ENCODE results near the gene ATOH8. TPM values are rescaled to one million over a fixed set of nuclear protein-coding genes. Genes with fewer than 3 reads are reported as not detected.

ATOH8 gene
- total RNA-seq, 4 donors from 2014 or later: 82.8 to 260 (median 167) TPM

DNA sequence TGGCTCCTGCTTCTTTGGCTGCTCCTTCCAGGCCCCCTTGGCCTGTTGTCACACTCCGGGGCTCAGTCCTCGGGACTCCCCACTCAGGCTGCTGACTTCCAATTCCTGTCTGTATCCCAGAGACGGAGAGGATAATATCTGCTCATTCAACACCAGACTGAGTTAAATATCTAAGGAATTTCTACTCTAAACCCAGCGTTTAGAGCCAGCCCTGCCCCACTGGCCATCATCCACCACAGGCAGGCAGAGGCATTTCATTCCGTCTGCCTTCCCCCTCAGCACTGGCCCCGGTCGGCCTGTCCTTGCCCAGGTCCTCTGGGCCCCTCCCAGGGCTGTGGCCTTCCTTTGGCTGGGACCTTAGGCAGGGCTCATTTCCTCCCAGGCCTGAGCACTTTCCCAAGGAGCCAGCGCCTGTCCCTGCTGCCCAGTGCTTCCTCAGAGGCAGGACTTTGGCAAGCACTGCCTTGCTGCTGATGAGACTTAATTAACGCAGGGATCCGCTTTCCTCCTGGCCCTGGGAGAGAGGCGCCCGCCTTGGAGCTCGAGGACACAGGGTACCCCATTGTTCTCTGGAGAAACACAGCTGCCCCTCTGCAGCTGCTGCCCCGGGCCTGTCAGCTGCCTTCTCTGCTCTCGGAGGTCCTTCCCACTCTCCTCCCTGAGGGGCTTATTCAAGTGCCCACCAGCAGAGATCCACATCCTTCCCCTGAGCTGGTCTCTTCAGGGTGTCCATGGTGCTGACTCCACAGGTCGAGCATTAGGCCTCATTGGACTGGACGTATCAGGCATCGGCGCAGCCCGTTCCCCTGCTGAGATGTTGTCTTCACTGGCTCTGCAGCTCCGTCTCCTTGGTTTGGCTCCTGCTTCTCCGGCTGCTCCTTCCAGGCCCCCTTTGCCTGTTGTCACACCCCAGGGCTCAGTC, 42.8 kb downstream of the ATOH8 start:
- H3K27ac ChIP-seq: peak overlapping the region; percentile 4 to 89 (median 85)
- H3K27me3 ChIP-seq: no peaks in the 10 kb centered on the region
- peaks cover 0 to 4% of the 10 kb centered on the region in 2 donors for H3K36me3 ChIP-seq
- H3K4me3 ChIP-seq (replicated peaks in 1 of 3): no peak overlapping the region
- H3K9me3 ChIP-seq: no peaks in the 10 kb centered on the region
- TF ChIP-seq, protein P1, sequence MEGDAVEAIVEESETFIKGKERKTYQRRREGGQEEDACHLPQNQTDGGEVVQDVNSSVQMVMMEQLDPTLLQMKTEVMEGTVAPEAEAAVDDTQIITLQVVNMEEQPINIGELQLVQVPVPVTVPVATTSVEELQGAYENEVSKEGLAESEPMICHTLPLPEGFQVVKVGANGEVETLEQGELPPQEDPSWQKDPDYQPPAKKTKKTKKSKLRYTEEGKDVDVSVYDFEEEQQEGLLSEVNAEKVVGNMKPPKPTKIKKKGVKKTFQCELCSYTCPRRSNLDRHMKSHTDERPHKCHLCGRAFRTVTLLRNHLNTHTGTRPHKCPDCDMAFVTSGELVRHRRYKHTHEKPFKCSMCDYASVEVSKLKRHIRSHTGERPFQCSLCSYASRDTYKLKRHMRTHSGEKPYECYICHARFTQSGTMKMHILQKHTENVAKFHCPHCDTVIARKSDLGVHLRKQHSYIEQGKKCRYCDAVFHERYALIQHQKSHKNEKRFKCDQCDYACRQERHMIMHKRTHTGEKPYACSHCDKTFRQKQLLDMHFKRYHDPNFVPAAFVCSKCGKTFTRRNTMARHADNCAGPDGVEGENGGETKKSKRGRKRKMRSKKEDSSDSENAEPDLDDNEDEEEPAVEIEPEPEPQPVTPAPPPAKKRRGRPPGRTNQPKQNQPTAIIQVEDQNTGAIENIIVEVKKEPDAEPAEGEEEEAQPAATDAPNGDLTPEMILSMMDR (IDR thresholded peaks at IDR 0.05): no peak
- DNase-seq: no peak
- intact Hi-C loops (cut with DNase I): no loop called here
- H3K4me1 ChIP-seq: peaks cover 33 to 62% of the 10 kb centered on the region in 2 donors
- 67 to 77% methylated on average over 16 to 22 of the region's 22 CpGs for WGBS, 2 donors

DNA sequence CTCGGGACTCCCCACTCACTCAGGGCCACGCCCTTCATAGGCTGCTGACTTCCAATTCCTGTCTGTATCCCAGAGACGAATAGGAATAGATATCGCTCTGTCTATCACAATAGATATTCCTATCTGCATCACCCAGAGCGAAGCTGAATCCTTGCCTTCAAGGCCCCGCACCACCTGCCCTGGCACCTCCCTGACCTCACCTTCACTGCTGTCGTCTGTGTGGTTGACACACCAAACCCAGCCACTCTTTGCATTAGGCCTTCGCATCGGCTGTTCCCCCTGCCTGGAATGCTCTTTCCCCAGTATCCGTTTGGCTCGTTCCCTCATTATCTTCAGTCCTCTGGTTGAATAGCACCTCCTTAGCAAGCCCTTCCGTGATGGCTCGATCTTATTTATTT, 43.5 kb downstream of the ATOH8 start:
- 94 to 95% methylated on average over 13 of the region's 13 CpGs for WGBS, 2 donors
- H3K27me3 ChIP-seq: no peaks in the 10 kb centered on the region
- H3K36me3 ChIP-seq: no peaks in the 10 kb centered on the region
- peak overlapping the region in 1 of 3 donors; percentile 85 for H3K27ac ChIP-seq
- no peaks in the 10 kb centered on the region for H3K9me3 ChIP-seq
- H3K4me1 ChIP-seq: peaks cover 32 to 55% of the 10 kb centered on the region in 2 donors
- DNase-seq: no peak
- H3K4me3 ChIP-seq (replicated peaks in 1 of 3): no peak overlapping the region
- intact Hi-C loops (cut with DNase I): no loop called here
- no peak for TF ChIP-seq POLR2A (IDR thresholded peaks at IDR 0.05)
- TF ChIP-seq, protein P1 (IDR thresholded peaks at IDR 0.05): no peak

DNA sequence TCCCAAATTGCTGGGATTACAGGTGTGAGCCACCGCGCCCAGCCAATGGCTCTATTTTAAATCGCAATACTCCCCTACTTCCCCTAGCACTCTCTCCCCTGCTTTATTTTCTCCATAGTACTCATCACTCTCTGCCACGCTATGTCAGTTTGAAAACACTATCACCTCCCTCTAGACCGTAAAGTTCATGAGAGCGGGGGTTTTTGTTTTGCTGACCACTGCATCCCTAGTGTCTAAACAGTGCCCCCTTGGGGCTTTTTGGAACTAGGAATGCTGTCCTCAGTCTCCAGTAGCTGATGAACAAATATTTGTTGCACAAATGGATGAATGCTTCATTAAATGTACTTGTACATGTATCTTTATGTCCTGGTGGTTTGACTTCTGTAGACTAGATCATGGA, 44.1 kb downstream of the ATOH8 start:
- Histone ChIP-seq H3K27me3 (no peaks in the 10 kb centered on the region), H3K36me3 (no peaks in the 10 kb centered on the region), H3K4me3 (replicated peaks in 1 of 3) (no peak overlapping the region), H3K9me3 (no peaks in the 10 kb centered on the region), H3K27ac (peak overlapping the region in 1 of 3 donors; percentile 85), H3K4me1 (peaks cover 25 to 49% of the 10 kb centered on the region in 2 donors)
- intact Hi-C loops (cut with DNase I): no loop called here
- no peak for TF ChIP-seq POLR2A (IDR thresholded peaks at IDR 0.05)
- TF ChIP-seq, protein P1 (IDR thresholded peaks at IDR 0.05): peak in 4 of 6 experiments; percentile 42 to 59 (median 53)
- WGBS, 2 donors: 83 to 84% methylated on average over 6 of the region's 6 CpGs
- DNase-seq: no peak

DNA sequence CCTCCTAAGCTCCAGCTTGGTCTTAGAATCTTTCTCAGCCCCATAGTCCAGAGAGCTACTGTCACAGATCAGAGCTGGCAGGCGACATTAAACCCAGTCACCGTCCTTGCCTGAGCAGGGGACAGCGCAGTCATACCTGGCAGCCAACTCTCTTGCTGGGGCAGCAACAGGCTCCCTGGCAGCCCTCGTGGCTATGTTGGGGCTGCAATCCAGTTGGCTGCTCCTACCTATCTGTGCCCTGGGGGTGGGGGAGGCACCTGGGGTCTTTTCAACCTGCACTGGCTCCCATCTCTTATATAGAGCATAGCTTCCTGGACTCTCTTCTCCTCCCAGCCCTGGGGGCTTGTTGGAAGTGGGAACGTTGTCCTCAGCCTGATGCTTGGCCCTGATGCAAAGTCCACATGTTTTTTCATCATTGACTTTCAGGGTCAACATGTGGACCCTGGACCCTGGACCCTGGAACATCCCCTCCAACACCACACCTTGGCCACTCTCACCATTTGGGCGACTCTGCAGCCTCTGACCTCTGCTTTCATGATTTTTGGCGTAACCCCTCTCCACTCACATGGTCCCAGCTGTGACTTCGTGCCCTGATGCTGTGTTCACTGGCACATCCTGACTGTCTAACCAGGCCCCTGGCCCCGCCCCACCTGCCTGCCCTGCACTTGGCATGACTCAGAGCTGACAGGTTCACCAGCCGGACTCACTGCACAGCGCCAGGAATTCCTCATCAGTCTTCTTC, 45.6 kb downstream of the ATOH8 start:
- H3K27me3 ChIP-seq: no peaks in the 10 kb centered on the region
- H3K36me3 ChIP-seq: no peaks in the 10 kb centered on the region
- no peak for TF ChIP-seq POLR2A (IDR thresholded peaks at IDR 0.05)
- TF ChIP-seq, protein P1 (IDR thresholded peaks at IDR 0.05): no peak
- no peak overlapping the region for H3K4me3 ChIP-seq (replicated peaks in 1 of 3)
- no peaks in the 10 kb centered on the region for H3K9me3 ChIP-seq
- intact Hi-C loops (cut with DNase I): no loop called here
- DNase-seq: no peak
- no peak overlapping the region for H3K27ac ChIP-seq
- H3K4me1 ChIP-seq: peaks cover 10 to 34% of the 10 kb centered on the region in 2 donors
- WGBS, 2 donors: 81 to 87% methylated on average over 9 to 11 of the region's 11 CpGs

Measured in thyroid gland (tissue), 4 donors.